HG02943 (cell line): ENCODE results near the gene JAM2.

Source experiments
- ATAC-seq: cut with Tn5 transposase; IDR thresholded peaks from one replicate; pipeline ENCODE4 v1.9.1; 2021; ENCODE audit warnings: mild to moderate bottlenecking, low read depth, moderate library complexity; ENCODE audit not compliant: unreplicated experiment

The JAM2 gene

GRCh38 chr21:25760677-25761076, 121.6 kb downstream of the JAM2 start:
- no peak for ATAC-seq

- no peak for ATAC-seq
These were observed 125.0 kb downstream of the JAM2 start for GRCh38 chr21:25764065-25764464.
